GM12878 (cell line): ENCODE measurements around the gene ADAMTS18. TPM values are rescaled to one million over a fixed set of nuclear protein-coding genes. Genes with fewer than 3 reads are reported as not detected.

ENCODE experiments used
- ATAC-seq: fragments of 200-7000 bp; cut with Tn5 transposase; 3 replicates; pipeline ENCODE4 v1.9.1; 2020; ENCODE audit warnings: mild to moderate bottlenecking, moderate library complexity
- BruUV-seq: library from RNA; stranded (reverse); fragments of 400-500 nt; replicated peaks from 2 replicates; lab custom pipeline; 2021; lab: Mats Ljungman, UMichigan
- CTCF ChIA-PET: fragments of 300-600 bp; sonication (Branson Sonifier 250); formaldehyde crosslinking; extraction: SDS; loops from one replicate; lab custom pipeline; 2021; ENCODE audit warnings: inconsistent platforms; lab: Yijun Ruan, JAX
- POLR2A ChIA-PET: fragments of 350-600 bp; formaldehyde crosslinking; extraction: SDS; loops from one replicate; lab custom pipeline; 2021; ENCODE audit warnings: inconsistent platforms; lab: Charles Lee
- RAD21 ChIA-PET: fragments of 300-600 bp; sonication (Branson Sonifier 250); formaldehyde crosslinking; loops from one replicate; lab custom pipeline; 2023; ENCODE audit warnings: antibody characterized with exemption; ENCODE audit not compliant: unreplicated experiment; lab: Charles Lee
- SMC1A ChIA-PET: fragments of 300-600 bp; sonication (Branson Sonifier 250); formaldehyde crosslinking; loops from one replicate; lab custom pipeline; 2023; ENCODE audit not compliant: unreplicated experiment, uncharacterized antibody; lab: Charles Lee
- DNase-seq: peaks from one replicate; pipeline ENCODE4 v3.0.0-alpha.2; 2011; ENCODE audit warnings: low read depth, low spot score
- FAIRE-seq: peaks from 3 replicates; lab custom pipeline; 2011; peaks lifted over from hg19 to GRCh38; lab: Jason Lieb, UNC
- H2AFZ ChIP-seq: 2 replicates; pipeline ENCODE4 v1.6.0; 2011; ENCODE audit warnings: low read depth, low read length, control low read depth; ENCODE audit not compliant: control insufficient read depth
- H3K27ac ChIP-seq: 2 replicates; pipeline ENCODE4 v1.5.1; 2011; ENCODE audit warnings: control low read depth; ENCODE audit not compliant: control insufficient read depth, insufficient read depth
- H3K27me3 ChIP-seq, 2 experiments: replicated peaks in 1 of 2; 2 replicates each; pipeline versions ENCODE4 v1.6.0 to v1.6.1; 2011; ENCODE audit warnings: low read length in 1 of 2; ENCODE audit not compliant: control insufficient read depth in 2 of 2, insufficient read depth in 2 of 2
- H3K36me3 ChIP-seq, 2 experiments: 2 replicates each; pipeline ENCODE4 v1.5.1; 2011; ENCODE audit warnings: low read length in 1 of 2; ENCODE audit not compliant: control insufficient read depth in 2 of 2, insufficient read depth in 2 of 2
- H3K4me1 ChIP-seq: 2 replicates; pipeline ENCODE4 v1.6.1; 2011; ENCODE audit warnings: mild to moderate bottlenecking, low read length, moderate library complexity, mixed read lengths; ENCODE audit not compliant: control insufficient read depth, insufficient read depth
- H3K4me2 ChIP-seq: 2 replicates; pipeline ENCODE4 v1.6.0; 2011; ENCODE audit warnings: control low read depth; ENCODE audit not compliant: control insufficient read depth, insufficient read depth
- H3K4me3 ChIP-seq: fragments of 200-600 bp; sonication (generic); 2 replicates; pipeline ENCODE4 v1.5.1; 2016
- H3K79me2 ChIP-seq: 2 replicates; pipeline ENCODE4 v1.6.0; 2011; ENCODE audit warnings: low read length; ENCODE audit not compliant: control insufficient read depth, insufficient read depth
- H3K9ac ChIP-seq: 2 replicates; pipeline ENCODE4 v1.8.0; 2011; ENCODE audit warnings: low read length, control low read depth, mixed read lengths; ENCODE audit not compliant: control insufficient read depth, insufficient read depth
- H3K9me3 ChIP-seq: replicated peaks from 3 replicates; pipeline ENCODE4 v1.5.1; 2011; ENCODE audit warnings: mild to moderate bottlenecking, low read length; ENCODE audit not compliant: control insufficient read depth, insufficient read depth
- H4K20me1 ChIP-seq: 2 replicates; pipeline ENCODE4 v1.6.0; 2011; ENCODE audit not compliant: control insufficient read depth, insufficient read depth
- CBX5 ChIP-seq: sonication (generic); IDR thresholded peaks from 2 replicates; pipeline ENCODE4 v1.6.1; 2016; ENCODE audit warnings: low read depth, moderate library complexity, mild to moderate bottlenecking, inconsistent platforms
- CREM ChIP-seq: IDR thresholded peaks from 2 replicates; pipeline ENCODE4 v1.6.1; 2014; ENCODE audit warnings: antibody characterized with exemption, low read depth
- IRF4 ChIP-seq: IDR thresholded peaks from 2 replicates; pipeline ENCODE4 v1.6.1; 2011; ENCODE audit warnings: low read depth, low read length
- MEF2A ChIP-seq: IDR thresholded peaks from 2 replicates; pipeline ENCODE4 v1.6.1; 2011; ENCODE audit warnings: low read depth, mild to moderate bottlenecking, low read length, moderate library complexity; ENCODE audit not compliant: insufficient read depth
- NFYA ChIP-seq: IDR thresholded peaks from 2 replicates; pipeline ENCODE4 v1.6.1; 2011; ENCODE audit warnings: low read depth, mild to moderate bottlenecking, low read length, improper control_type of control experiment, borderline replicate concordance
- POLR2AphosphoS2 ChIP-seq: IDR thresholded peaks from 2 replicates; pipeline ENCODE4 v1.6.1; 2011; ENCODE audit warnings: low read depth, mild to moderate bottlenecking, low read length, improper control_type of control experiment, moderate library complexity
- RAD51 ChIP-seq: fragments of 450-650 bp; IDR thresholded peaks from 2 replicates; pipeline ENCODE4 v1.6.1; 2016; ENCODE audit warnings: moderate library complexity, mild to moderate bottlenecking, inconsistent platforms
- RCOR1 ChIP-seq: conservative IDR thresholded peaks from 2 replicates; pipeline ENCODE4 v1.6.1; 2012; ENCODE audit warnings: low read depth, low read length, improper control_type of control experiment
- SUZ12 ChIP-seq: fragments of 200-600 bp; sonication (generic); IDR thresholded peaks from one replicate; pipeline ENCODE4 v1.6.1; 2018; ENCODE audit warnings: antibody characterized with exemption, mild to moderate bottlenecking; ENCODE audit not compliant: unreplicated experiment
- YBX1 ChIP-seq: fragments of 450-650 bp; IDR thresholded peaks from 2 replicates; pipeline ENCODE4 v1.6.1; 2016; ENCODE audit warnings: antibody characterized with exemption
- ZBTB4 ChIP-seq: fragments of 450-650 bp; formaldehyde crosslinking; IDR thresholded peaks from 2 replicates; pipeline ENCODE4 v1.4.0; 2022; ENCODE audit warnings: mild to moderate bottlenecking, moderate library complexity
- WGBS: methylation state at CpG from one replicate; pipeline ENCODE4 v1.1.6; 2016; ENCODE audit warnings: low lambda C conversion rate; ENCODE audit not compliant: insufficient replicate concordance, insufficient coverage; ENCODE audit errors: missing lambda C conversion rate; 5-methylcytosine and 5-hydroxymethylcytosine counted together
- in situ Hi-C: fragments of 300-500 bp; cut with MboI; formaldehyde crosslinking; loops from 9 replicates; pipeline ENCODE4 v1.14.3; 2018; ENCODE audit warnings: mixed read lengths
- intact Hi-C: fragments of 100-400 bp; cut with micrococcal nuclease; formaldehyde crosslinking; loops from one replicate; pipeline ENCODE4 v1.14.2; 2022; ENCODE audit not compliant: unreplicated experiment
- polyA plus RNA-seq, 11 experiments: library from polyadenylated mRNA; depleted of rRNA in 4 of 11; unstranded in 6 of 11; stranded (reverse) in 5 of 11; fragments of >200 nt; fragmentation: Nextera tagmentation in 4 of 11; fragmentation: Illumina TruSeq in 1 of 11; extraction: Ambion mirVana in 4 of 11; extraction: Trizol in 1 of 11; gene quantifications; 1 replicate in 1 of 11; 2 replicates in 10 of 11; pipeline versions ENCODE4 v1.2.1 to v1.2.3, GENCODE V29; 2011 to 2016; ENCODE audit warnings: inconsistent platforms in 2 of 11, missing spikeins in 2 of 11, low read depth in 1 of 11
- total RNA-seq, 4 experiments: library from RNA; depleted of rRNA in 3 of 4; stranded (reverse); fragments of >200 nt in 3 of 4; fragmentation: Illumina TruSeq in 1 of 4; extraction: Trizol in 1 of 4; gene quantifications; 2 replicates each; pipeline versions ENCODE4 v1.2.1 to v1.2.3, GENCODE V29; 2013 to 2021
- TF ChIP-seq, protein P1 (sequence below): IDR thresholded peaks from 2 replicates; pipeline ENCODE4 v1.6.1; 2012; ENCODE audit warnings: low read length, inconsistent platforms

Gene ADAMTS18
- total and polyA plus RNA-seq, 10 of the 15 experiments (the other 5 are each of a cell fraction or from before 2014, with no cell fraction given), result not detected

DNA sequence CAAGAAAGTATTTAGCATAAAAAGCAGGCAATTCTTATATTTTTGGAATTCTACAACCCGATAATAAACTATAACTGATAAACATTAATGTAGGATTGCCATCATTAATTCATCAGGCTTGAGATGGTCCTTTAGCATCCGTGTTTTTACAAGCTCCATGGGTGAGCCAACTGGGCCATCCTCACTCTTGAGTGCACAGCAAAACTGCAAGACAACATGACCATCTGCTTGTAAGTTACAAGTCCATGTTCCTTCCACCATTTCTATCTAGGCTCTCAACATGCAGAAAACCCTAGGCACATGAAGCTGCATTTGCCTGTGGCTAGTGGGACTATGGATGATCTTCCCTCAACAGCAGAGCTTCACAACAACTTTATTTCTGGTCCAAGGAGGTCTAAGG lies 40.1 kb downstream of the ADAMTS18 start:
- H3K4me2 ChIP-seq, result no peak overlapping the region
- BruUV-seq, result no TSS peak
- H2AFZ ChIP-seq, result no peak overlapping the region
- POLR2A ChIA-PET, result no interaction called here
- no peaks in the 10 kb centered on the region for H3K4me1 ChIP-seq
- CTCF ChIA-PET, result no interaction called here
- RAD21 ChIA-PET, result no interaction called here
- TF ChIP-seq NFYA, result no peak
- TF ChIP-seq, protein P1, sequence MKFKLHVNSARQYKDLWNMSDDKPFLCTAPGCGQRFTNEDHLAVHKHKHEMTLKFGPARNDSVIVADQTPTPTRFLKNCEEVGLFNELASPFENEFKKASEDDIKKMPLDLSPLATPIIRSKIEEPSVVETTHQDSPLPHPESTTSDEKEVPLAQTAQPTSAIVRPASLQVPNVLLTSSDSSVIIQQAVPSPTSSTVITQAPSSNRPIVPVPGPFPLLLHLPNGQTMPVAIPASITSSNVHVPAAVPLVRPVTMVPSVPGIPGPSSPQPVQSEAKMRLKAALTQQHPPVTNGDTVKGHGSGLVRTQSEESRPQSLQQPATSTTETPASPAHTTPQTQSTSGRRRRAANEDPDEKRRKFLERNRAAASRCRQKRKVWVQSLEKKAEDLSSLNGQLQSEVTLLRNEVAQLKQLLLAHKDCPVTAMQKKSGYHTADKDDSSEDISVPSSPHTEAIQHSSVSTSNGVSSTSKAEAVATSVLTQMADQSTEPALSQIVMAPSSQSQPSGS, result no peak
- no peak for TF ChIP-seq MEF2A
- TF ChIP-seq RAD51, result no peak
- TF ChIP-seq POLR2AphosphoS2, result no peak
- TF ChIP-seq YBX1, result no peak
- no peak for TF ChIP-seq CREM
- TF ChIP-seq IRF4, result no peak
- TF ChIP-seq ZBTB4 (CRISPR knock-in tag), result no peak
- TF ChIP-seq RCOR1, result no peak
- TF ChIP-seq CBX5, result no peak
- no peak for TF ChIP-seq SUZ12
- no peak overlapping the region for H3K4me3 ChIP-seq
- 31% methylated on average over 2 of the region's 2 CpGs for WGBS
- FAIRE-seq (no peak), DNase-seq (no peak), ATAC-seq (no peak)
- H3K36me3 ChIP-seq, result no peaks in the 10 kb centered on the region
- H3K27me3 ChIP-seq, result no peaks in the 10 kb centered on the region; a peak in 1 of 4 replicates
- intact Hi-C loops, result no loop called here
- H3K9ac ChIP-seq, result no peak overlapping the region
- no peak overlapping the region for H3K27ac ChIP-seq
- H4K20me1 ChIP-seq, result no peaks in the 10 kb centered on the region
- no peaks in the 10 kb centered on the region for H3K79me2 ChIP-seq
- H3K9me3 ChIP-seq, result no peaks in the 10 kb centered on the region
- SMC1A ChIA-PET, result no interaction called here
- in situ Hi-C loops, result no loop called here
